HG03039 (cell line): ENCODE results near the gene SFTA2.
"Not testable (repeated sequence)": the region's sequence is repeated elsewhere in the genome, so short reads cannot be mapped to it uniquely, and the experiment has no call there.

Source experiments
- ATAC-seq: cut with Tn5 transposase; IDR thresholded peaks from one replicate; pipeline ENCODE4 v1.9.1; 2021; ENCODE audit warnings: mild to moderate bottlenecking, moderate library complexity; ENCODE audit not compliant: unreplicated experiment

Gene SFTA2

DNA sequence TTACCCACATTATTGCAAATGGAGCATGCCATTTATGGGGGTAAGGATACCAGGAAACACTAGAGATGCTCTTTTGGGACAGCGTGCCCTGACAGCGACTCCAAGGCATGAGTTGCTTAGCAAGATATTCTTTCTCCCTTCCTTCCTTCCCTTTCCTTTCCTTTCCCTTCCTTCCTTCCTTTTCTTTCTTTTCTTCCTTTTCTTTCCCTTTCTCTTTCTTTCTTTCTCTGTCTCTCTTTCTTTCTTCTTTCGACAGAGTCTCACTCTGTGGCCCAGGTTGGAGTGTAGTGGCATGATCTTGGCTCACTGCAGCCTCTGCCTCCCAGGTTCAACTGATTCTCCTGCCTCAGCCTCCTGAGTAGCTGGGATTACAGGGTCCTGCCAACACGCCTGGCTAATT, 12.1 kb upstream of the SFTA2 start:
- no peak for ATAC-seq

- no peak for ATAC-seq
These were observed 10.5 kb upstream of the SFTA2 start for GRCh38 chr6:30942338-30943060.

DNA sequence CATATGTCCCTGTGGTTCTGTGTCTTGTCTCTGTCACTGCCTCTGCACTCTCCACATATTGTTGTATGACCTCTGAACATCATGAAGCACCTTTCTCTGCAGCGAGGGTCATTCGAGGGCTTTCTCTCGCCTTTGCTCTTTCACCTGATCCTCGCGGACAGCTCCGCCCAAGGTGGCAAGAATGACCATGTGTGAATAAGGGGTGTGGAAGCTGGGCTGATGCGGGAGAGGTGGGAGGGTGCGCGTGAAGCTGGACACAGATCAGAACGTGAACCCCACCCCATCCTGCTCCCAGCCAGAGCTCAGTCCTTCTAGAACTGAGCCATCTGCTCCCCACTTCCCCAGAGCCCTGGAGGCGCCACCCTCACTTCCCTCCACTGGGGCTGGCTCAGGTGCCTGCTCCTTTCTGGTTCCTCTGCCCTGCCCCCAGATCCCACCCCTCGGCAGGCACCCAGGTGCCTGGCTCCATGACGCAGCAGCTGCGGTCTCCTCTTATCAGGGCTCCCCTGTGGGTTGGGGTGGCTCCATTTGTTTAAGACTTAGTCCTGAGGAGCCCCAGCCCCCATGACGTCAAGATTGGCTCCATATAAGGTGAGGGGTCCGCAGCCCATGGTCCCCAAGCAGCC, 8.5 kb upstream of the SFTA2 start, which contains the start of gene MUCL3:
Gene MUCL3 (plus strand): TSS at position 613 of the 626 bp plus-strand sequence. CDS start 27 bp downstream, outside the sequence.
- ATAC-seq: no peak

DNA sequence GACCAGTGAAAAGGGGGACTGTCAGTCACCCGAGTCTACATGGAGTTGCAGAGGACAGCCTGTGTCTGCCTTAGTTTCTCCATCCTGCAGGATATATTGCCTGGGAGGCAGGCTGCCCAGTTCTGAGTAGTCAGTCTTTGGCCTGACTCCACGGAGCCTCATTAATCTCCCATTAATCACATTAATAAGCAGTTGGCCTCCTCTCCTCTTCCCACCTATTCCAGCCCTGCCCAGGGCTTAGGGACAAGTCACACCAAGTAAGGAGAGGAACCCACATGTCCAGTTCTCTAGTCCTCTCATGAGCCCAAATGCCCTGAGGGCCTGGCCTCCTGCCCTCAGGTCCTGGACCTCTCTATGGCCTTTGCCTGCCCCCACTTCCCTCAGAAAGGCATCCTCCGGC, 7.5 kb upstream of the SFTA2 start:
- no peak for ATAC-seq

DNA sequence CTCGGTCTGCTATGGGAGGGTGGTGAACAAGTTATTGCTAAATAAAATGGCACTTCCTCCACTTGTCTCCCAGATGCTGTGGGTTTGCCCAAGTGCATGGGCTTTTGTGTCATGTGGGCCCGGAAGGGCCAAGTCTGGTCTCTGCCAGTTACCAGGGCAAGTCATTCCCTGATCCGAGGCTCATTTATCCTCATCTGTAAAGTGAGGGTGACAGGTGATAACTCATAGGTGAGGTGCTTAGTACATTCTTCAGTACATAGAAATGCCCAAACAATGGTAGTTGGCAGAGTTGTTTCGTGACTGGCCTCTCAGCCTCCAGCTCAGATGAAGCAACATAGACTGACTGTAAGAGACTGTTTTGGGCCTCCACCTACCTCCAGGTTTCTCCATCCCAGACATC, 6.8 kb upstream of the SFTA2 start:
- ATAC-seq: no peak

GRCh38 chr6:30937265-30937664, 5.3 kb upstream of the SFTA2 start:
- ATAC-seq: no peak

- ATAC-seq: no peak
These were observed 3.0 kb upstream of the SFTA2 start for GRCh38 chr6:30935018-30935417.

DNA sequence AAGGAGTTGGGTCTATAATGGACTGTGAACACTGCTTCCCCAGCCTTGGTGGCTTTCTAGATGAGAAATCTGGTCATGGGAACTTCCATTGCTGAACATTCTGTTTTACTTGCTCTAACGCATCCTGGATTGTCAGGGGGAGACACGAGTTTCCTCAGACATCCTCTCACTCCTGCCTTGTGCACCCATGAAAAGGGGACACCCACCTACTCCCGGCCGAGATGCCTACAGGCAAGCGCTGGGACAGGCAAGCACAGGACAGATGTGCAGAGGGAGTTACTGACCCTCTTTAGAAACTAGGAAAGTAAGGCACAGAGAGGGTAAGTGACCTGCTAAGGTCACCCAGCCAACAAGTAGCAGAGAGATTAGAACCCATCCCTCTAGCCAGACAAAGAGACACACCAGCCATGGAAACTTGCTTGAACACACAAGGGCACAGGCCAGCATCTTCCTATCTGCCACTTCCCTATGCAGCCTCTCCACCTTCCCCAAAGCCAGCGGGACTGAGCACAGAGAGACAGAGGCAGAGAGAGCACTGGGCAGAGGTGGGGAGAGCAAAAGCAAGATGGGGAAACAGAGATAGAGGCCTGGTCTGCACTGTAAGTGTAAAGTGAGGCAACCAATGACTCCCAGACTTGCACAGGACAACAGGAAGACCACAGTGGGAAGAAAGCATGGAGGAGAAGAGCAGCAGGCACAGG, 845 bp upstream of the SFTA2 start:
- no peak for ATAC-seq

DNA sequence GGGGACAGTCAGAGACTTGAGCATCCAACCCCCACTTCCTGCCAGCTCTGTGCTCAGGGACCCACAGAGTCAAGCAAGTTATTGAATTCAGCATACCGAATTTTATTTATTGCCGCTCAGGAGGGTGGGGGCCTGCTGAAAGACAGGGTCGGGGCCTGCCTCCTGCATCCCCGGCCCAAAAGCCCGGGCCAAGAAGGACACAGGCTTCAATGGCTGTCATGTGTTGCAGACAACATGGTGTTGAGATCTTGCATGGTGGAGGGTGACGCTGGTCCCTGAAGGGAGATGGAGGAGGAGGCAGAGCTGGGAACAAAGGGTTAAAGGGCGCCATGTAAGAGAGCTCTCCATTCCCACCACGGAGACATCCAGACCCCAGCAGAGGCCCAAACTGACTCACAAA, 698 bp downstream of the SFTA2 start:
- no peak for ATAC-seq

- ATAC-seq: no peak
These were observed 1.5 kb downstream of the SFTA2 start for GRCh38 chr6:30930506-30930905.

- ATAC-seq: no peak
These were observed 3.3 kb downstream of the SFTA2 start for GRCh38 chr6:30928677-30929076.

DNA sequence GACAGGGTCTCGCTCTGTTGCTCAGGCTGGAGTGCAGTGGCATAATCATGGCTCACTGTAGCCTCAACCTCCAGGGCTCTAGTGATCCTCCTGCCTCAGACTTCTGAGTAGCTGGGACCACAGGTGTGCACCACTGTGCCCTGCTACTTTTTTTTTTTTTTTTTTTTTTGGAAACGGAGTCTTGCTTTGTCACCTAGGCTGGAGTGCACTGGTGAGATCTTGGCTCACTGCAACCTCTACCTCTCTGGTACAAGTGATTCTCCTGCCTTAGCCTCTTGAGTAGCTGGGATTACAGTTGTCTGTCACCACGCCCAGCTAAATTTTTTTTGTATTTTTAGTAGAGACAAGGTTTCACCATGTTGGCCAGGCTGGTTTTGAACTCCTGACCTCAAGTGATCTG, 4.9 kb downstream of the SFTA2 start:
- not testable (repeated sequence) for ATAC-seq

- no peak for ATAC-seq
These were observed 5.3 kb downstream of the SFTA2 start for GRCh38 chr6:30926644-30927043.

- ATAC-seq: not testable (repeated sequence)
These were observed 7.8 kb downstream of the SFTA2 start for GRCh38 chr6:30924040-30924627.

DNA sequence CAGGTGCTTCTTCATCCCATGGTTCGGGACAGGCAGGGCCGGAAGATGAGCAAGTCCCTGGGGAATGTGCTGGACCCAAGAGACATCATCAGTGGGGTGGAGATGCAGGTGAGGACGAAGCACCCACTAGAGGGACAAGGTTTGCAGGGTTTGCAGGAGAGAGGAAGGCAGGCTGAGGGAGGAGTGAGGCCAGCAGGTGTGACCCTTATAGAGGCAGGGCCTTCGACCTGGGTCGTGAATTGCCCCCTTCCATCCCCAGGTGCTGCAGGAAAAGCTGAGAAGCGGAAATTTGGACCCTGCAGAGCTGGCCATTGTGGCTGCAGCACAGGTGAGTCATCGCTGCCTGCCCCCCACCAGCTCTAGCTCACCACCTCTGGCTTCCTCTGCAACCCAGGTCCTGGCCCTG, 9.5 kb downstream of the SFTA2 start:
- no peak for ATAC-seq

DNA sequence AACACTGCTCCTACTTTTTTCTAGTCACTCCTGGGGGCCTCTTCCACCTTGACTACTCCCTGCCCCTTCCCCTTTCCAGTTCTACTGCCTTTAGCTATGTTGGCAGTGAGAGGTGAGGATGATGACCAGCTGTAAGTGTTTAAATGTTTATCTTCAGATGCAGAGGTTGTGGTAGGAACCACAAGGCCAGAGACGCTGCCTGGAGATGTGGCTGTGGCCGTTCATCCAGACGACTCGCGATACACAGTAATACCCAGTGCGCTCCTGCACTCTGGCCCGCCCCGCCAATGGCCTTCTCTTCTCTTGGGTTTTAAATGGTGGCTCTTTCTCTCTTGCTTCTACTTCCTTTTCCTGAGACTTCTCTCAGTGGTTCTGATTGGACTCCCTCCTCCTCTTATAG, 13.3 kb downstream of the SFTA2 start:
- no peak for ATAC-seq

GRCh38 chr6:30917487-30917886, 14.5 kb downstream of the SFTA2 start:
- ATAC-seq: no peak

DNA sequence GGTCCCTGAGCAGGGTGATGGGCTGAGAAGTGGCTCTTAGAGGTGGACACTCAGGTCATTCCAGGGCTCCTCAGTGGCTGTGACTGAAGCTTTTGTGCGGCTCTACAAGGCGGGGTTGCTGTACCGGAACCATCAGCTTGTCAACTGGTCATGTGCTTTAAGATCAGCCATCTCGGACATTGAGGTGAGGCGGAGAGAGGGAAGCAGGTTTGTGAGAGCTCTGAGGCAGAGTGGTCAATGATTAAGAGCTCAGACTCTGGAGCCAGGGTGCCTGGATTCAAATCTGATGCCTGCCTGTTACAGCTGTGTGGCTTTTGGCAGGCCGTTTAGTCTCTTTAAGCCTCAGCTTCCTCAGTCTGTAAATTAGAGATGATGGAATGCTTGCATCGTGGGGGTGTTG, 14.9 kb downstream of the SFTA2 start:
- ATAC-seq: no peak

DNA sequence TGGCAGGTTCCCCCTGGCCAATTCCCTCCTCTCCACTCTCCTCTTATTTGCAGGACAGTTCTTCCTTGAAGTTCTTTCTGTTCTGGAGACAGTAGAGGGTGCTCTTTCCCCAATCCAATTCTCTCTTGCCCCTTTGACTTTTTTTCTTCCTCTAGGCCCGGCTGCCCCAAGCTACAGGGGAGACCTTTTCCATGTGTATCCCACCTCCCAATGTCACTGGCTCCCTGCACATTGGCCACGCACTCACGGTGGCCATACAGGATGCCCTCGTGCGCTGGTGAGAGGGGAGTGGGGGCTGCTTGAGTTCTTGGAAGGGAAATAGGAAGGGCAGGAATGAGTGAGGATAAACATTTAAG, 16.4 kb downstream of the SFTA2 start:
- no peak for ATAC-seq

- ATAC-seq: no peak
These were observed 16.9 kb downstream of the SFTA2 start for GRCh38 chr6:30914854-30915590.
